CD4-positive, CD25-positive, alpha-beta regulatory T cell (primary cell): Measurements from ENCODE around the gene RAP2A. TPM values are rescaled to one million over a fixed set of nuclear protein-coding genes. Genes with fewer than 3 reads are reported as not detected.

Experiments
- ATAC-seq, 2 donors: fragments of 150-1000 bp; cut with Tn5 transposase; one replicate each; pipeline ENCODE4 v1.10.0; 2021; ENCODE audit warnings: low read depth in 2 of 2, moderate number of reproducible peaks in 2 of 2, moderate library complexity in 1 of 2
- DNase-seq, 3 donors: peaks; one replicate each; pipeline versions ENCODE4 v3.0.0 to v3.0.0-alpha.2; 2012 to 2022; ENCODE audit warnings: mixed read lengths in 1 of 3
- H3K27ac ChIP-seq: one replicate; pipeline ENCODE4 v1.7.0; 2013; ENCODE audit warnings: mild to moderate bottlenecking, low read length; ENCODE audit not compliant: insufficient read depth, poor library complexity, severe bottlenecking
- H3K27me3 ChIP-seq: one replicate; pipeline ENCODE4 v1.7.0; 2013; ENCODE audit warnings: low read length; ENCODE audit not compliant: control insufficient read depth, insufficient read depth
- H3K36me3 ChIP-seq: one replicate; pipeline ENCODE4 v1.7.0; 2013; ENCODE audit warnings: mild to moderate bottlenecking, low read length, moderate library complexity; ENCODE audit not compliant: control insufficient read depth, insufficient read depth
- H3K4me1 ChIP-seq: 2 replicates; pipeline ENCODE4 v1.7.0; 2013; ENCODE audit warnings: mild to moderate bottlenecking, low read length; ENCODE audit not compliant: insufficient read depth, control insufficient read depth, poor library complexity, severe bottlenecking
- H3K4me3 ChIP-seq: one replicate; pipeline ENCODE4 v1.7.0; 2013; ENCODE audit warnings: low read depth, mild to moderate bottlenecking, low read length, moderate library complexity
- H3K9me3 ChIP-seq, 2 experiments: 1 replicate in 1 of 2; 2 replicates in 1 of 2; pipeline ENCODE4 v1.7.0; 2013; ENCODE audit warnings: low read length in 2 of 2, mild to moderate bottlenecking in 1 of 2, moderate library complexity in 1 of 2; ENCODE audit not compliant: control insufficient read depth in 2 of 2
- H3K27ac Mint-ChIP-seq, 3 donors: one replicate each; pipeline ENCODE4 v1.8.0; 2020 to 2022; ENCODE audit warnings: mild to moderate bottlenecking in 3 of 3, mixed read lengths in 3 of 3, moderate library complexity in 2 of 3
- H3K27me3 Mint-ChIP-seq: one replicate; pipeline ENCODE4 v1.8.0; 2022; ENCODE audit warnings: mild to moderate bottlenecking, mixed read lengths
- H3K36me3 Mint-ChIP-seq: one replicate; pipeline ENCODE4 v1.8.0; 2020; ENCODE audit warnings: mixed read lengths
- H3K4me1 Mint-ChIP-seq, 4 donors: one replicate each; pipeline ENCODE4 v1.8.0; 2020 to 2022; ENCODE audit warnings: mixed read lengths in 4 of 4, mild to moderate bottlenecking in 1 of 4
- H3K4me3 Mint-ChIP-seq, 4 donors: one replicate each; pipeline ENCODE4 v1.8.0; 2020 to 2022; ENCODE audit warnings: mild to moderate bottlenecking in 4 of 4, mixed read lengths in 4 of 4, moderate library complexity in 3 of 4
- H3K9me3 Mint-ChIP-seq, 7 donors: one replicate each; pipeline ENCODE4 v1.8.0; 2020 to 2022; ENCODE audit warnings: mixed read lengths in 7 of 7, mild to moderate bottlenecking in 3 of 7, moderate library complexity in 2 of 7
- polyA plus RNA-seq, 4 donors: library from polyadenylated mRNA; unstranded; fragments of 300-500 nt; fragmentation: Illumina TruSeq; gene quantifications; one replicate each; pipeline ENCODE4 v1.2.3, GENCODE V29; 2021
- total RNA-seq: library from RNA; stranded (reverse); gene quantifications from one replicate; pipeline ENCODE4 v1.2.3, GENCODE V29; 2022

Gene RAP2A
- total RNA-seq: 24.0 TPM
- polyA plus RNA-seq: 1 to 10 TPM; 2.6 to 7.3 (median 3.9) TPM

DNA sequence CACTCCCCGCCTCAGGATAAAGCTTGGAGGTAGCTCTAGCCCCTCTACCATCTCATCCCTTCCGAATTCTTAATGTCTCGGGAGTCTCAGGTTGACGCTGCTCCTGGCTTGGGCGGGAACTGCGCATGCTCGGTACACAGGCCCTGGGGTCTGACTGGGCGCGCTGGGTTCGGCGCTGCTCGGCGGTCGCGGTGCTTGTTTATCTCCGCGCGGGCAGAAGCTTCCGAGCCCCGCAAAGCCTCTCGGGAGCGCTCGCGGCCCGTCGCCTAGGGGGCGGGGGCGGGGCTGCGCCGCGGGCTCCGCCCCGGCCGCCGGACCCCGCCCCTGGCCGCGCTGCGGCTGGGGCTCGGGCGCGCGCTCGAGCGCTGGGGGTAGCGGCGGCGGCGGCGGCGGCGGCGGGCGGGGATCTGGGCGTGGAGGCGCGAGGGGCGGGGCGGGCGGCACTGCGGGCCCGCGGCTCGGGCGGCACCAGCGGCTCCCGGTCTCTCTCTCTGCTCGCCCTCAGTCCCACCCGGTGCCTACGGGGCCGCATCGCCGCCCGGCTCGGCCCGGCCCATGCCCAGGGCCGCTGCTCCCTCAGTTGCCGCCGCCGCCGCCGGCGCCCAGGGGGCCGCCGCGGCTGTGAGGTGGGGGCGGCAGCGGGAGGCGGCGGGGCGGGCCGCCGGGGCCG lies at the start of gene RAP2A:
Gene RAP2A, plus strand, starts transcription at position 443 of the 670 bp plus-strand sequence. CDS start 302 bp downstream, outside the sequence.
- H3K9me3 Mint-ChIP-seq: peaks cover 0 to 1% (median 0%) of the 10 kb centered on the region in 7 donors
- peaks cover 11% of the 10 kb centered on the region for H3K27me3 Mint-ChIP-seq

DNA sequence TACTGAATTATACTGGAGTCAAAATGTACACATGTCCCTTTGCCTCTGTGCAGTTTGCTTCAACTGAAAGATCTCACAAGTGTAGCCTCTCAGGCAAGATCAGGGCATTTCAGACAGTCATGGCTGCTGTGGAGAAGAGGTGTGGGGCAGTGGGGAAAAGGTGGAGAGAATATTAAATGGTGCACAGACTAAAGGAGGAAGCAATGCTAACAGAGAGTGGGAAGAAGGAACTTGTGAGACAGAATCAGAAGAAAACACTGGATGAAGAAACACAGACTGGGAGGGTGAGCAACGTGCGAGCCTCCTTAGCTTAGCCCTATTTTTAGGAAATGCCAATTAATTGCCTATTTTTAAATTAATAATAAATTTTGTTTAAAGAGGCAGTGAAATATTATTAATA lies 49.6 kb upstream of the RAP2A start:
- Mint-ChIP-seq H3K4me1 (peaks cover 10 to 17% (median 15%) of the 10 kb centered on the region in 4 donors), H3K27me3 (no peaks in the 10 kb centered on the region), H3K4me3 (no peak overlapping the region), H3K9me3 (no peaks in the 10 kb centered on the region), H3K27ac (no peak overlapping the region), H3K36me3 (peaks cover 41% of the 10 kb centered on the region)
- Histone ChIP-seq H3K4me3 (no peak overlapping the region), H3K4me1 (no peaks in the 10 kb centered on the region), H3K36me3 (peaks cover 16% of the 10 kb centered on the region), H3K27ac (no peak overlapping the region), H3K9me3 (no peaks in the 10 kb centered on the region), H3K27me3 (no peaks in the 10 kb centered on the region)
- DNase-seq (no peak), ATAC-seq (no peak)

More for the DNA sequence above, at the start of gene RAP2A:
- Mint-ChIP-seq H3K4me3 (peak within 1 kb of the TSS; percentile 91 to 99 (median 99)), H3K4me1 (peaks cover 10 to 33% (median 26%) of the 10 kb centered on the region in 4 donors), H3K27ac (peak within 1 kb of the TSS; percentile 99 to 100 (median 99)), H3K36me3 (no peaks in the 10 kb centered on the region)
- Histone ChIP-seq H3K4me3 (peak within 1 kb of the TSS; percentile 98), H3K9me3 (no peaks in the 10 kb centered on the region), H3K27ac (peak within 1 kb of the TSS; percentile 99), H3K27me3 (peaks cover 2% of the 10 kb centered on the region), H3K4me1 (peaks cover 33% of the 10 kb centered on the region), H3K36me3 (no peaks in the 10 kb centered on the region)
- ATAC-seq (peak; percentile 63), DNase-seq (peak; percentile 82 to 94 (median 91))

DNA sequence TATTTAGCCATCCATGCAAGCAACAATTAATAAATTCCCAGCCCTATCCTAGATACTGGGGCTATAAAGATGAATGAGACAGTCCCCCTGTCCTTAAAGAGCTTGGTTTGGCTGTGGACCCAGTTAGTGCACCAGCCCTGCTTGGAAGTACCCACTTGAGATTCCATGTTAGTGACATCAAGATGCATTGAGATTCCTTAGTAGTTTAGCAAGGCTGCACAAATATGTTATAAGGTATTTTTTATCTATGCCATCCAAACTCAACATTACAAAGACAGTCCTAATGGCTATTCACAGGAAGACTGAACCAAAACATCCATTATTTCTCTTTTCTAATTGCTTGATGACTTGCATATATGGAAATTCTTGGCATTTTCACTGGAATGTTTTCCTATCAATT lies 48.8 kb upstream of the RAP2A start:
- Histone ChIP-seq H3K27ac (no peak overlapping the region), H3K9me3 (no peaks in the 10 kb centered on the region), H3K36me3 (peaks cover 16% of the 10 kb centered on the region), H3K27me3 (no peaks in the 10 kb centered on the region), H3K4me1 (no peaks in the 10 kb centered on the region), H3K4me3 (no peak overlapping the region)
- H3K27me3 Mint-ChIP-seq: no peaks in the 10 kb centered on the region
- ATAC-seq (no peak), DNase-seq (no peak)
- H3K4me3 Mint-ChIP-seq: no peak overlapping the region
- no peaks in the 10 kb centered on the region for H3K9me3 Mint-ChIP-seq
- H3K4me1 Mint-ChIP-seq: peaks cover 10 to 17% (median 15%) of the 10 kb centered on the region in 4 donors
- H3K27ac Mint-ChIP-seq: no peak overlapping the region
- peaks cover 41% of the 10 kb centered on the region for H3K36me3 Mint-ChIP-seq

DNA sequence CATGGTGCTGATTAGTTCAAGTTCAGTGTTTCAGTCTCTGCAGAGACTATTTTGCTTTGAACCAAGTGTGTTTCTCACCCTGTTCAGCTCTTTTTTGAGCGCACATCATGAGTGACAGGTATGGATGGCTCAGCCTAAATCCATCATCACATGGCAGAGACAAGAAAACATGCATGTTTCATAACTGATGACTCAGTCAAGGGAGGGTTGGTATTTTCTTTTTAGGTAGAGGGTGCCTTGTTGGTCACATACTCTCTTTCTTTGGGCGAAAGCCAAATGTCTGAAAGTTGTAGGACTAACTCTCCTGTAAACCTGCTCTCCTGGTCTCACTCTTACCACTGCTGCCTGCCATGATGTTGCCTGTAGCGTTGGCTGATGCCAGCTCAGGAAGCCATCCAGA lies 48.1 kb upstream of the RAP2A start:
- Mint-ChIP-seq H3K27ac (no peak overlapping the region), H3K36me3 (peaks cover 36% of the 10 kb centered on the region), H3K27me3 (no peaks in the 10 kb centered on the region), H3K4me1 (peaks cover 10 to 17% (median 15%) of the 10 kb centered on the region in 4 donors), H3K4me3 (no peak overlapping the region), H3K9me3 (no peaks in the 10 kb centered on the region)
- no peaks in the 10 kb centered on the region for H3K27me3 ChIP-seq
- DNase-seq: no peak
- no peak for ATAC-seq
- H3K9me3 ChIP-seq: no peaks in the 10 kb centered on the region
- H3K4me1 ChIP-seq: no peaks in the 10 kb centered on the region
- peaks cover 13% of the 10 kb centered on the region for H3K36me3 ChIP-seq
- no peak overlapping the region for H3K4me3 ChIP-seq
- H3K27ac ChIP-seq: no peak overlapping the region

DNA sequence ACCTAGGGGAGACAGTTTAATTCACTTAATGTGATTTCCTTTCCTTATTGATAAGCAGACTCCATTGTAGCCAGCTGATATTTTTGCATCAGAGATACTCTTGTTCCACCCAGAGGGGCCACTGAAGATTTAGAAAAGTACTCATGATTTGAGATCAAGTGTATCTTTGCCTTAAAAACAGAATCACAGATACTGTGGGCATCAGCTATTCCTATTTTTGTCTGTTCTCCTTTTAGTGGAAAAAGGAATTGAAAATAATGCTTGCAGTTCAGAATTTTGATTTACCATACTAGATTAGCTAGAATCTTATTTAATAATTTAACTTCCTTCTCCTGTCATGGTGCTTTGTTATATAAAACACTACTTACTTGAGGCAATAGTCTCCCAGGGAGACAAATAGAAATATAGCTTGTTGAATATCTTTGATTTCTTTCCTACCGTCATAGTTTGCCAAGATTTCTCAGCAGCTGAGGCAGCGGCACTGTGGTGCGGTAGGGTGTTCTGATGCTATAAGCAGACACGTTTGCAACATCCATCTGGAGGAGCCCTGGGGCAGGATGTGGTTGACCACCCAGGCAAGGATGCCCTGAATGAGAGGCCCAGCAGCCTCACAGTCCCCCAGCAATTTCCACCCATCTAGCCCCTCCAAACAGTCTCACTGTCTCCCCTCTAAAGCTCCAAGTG lies 47.0 kb upstream of the RAP2A start:
- Histone ChIP-seq H3K36me3 (peaks cover 18% of the 10 kb centered on the region), H3K4me1 (no peaks in the 10 kb centered on the region), H3K9me3 (no peaks in the 10 kb centered on the region), H3K4me3 (no peak overlapping the region), H3K27ac (no peak overlapping the region), H3K27me3 (no peaks in the 10 kb centered on the region)
- Mint-ChIP-seq H3K4me3 (no peak overlapping the region), H3K4me1 (peaks cover 10 to 17% (median 15%) of the 10 kb centered on the region in 4 donors), H3K9me3 (no peaks in the 10 kb centered on the region), H3K27me3 (no peaks in the 10 kb centered on the region), H3K27ac (peak overlapping the region in 1 of 3 donors; percentile 74), H3K36me3 (peaks cover 40% of the 10 kb centered on the region)
- peak in 1 of 3 donors; percentile 14 for DNase-seq
- no peak for ATAC-seq

DNA sequence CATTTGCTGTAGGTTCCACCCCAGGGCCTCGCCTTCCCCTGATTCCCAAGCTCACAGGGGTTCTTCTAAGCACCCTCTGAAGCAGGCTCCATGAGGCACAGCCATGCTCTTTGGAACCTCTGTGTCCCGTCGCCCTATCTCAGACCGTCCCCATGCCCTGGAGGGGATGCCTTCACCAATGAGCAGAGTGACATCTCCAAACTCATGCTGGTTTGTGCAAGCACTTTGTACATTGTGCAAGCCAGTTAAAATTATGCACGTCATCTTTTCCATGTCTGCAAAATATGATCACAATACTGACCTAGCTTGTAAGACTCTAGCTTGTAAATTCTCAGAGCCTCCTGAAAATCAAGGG lies 46.5 kb upstream of the RAP2A start:
- ATAC-seq: no peak

DNA sequence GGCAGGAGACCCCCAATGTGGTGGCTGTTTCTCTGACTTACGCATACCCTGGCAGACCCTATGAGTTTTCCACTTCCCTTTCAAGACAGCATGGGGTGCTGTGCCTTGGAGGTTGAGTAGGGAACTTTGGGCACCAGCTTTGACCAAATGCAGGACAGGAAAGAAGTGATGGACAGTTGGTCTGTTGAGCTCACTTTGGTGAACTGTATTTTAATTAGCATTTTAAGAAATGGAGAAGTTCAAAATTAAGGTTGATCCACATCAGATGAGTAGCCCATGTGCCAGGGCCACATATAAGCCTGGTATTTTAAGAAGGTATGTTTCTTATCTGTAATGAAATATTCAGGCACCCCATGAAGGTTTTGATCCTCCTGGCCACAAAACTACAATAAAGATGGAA lies 46.1 kb upstream of the RAP2A start:
- Mint-ChIP-seq H3K4me1 (peaks cover 10 to 17% (median 15%) of the 10 kb centered on the region in 4 donors), H3K27me3 (no peaks in the 10 kb centered on the region)

More for the DNA sequence above, 46.5 kb upstream of the RAP2A start:
- Mint-ChIP-seq H3K4me1 (peaks cover 10 to 17% (median 15%) of the 10 kb centered on the region in 4 donors), H3K27ac (peak overlapping the region in 1 of 3 donors; percentile 74), H3K4me3 (no peak overlapping the region), H3K9me3 (no peaks in the 10 kb centered on the region), H3K27me3 (no peaks in the 10 kb centered on the region), H3K36me3 (peaks cover 40% of the 10 kb centered on the region)
- Histone ChIP-seq H3K27me3 (no peaks in the 10 kb centered on the region), H3K27ac (no peak overlapping the region), H3K4me3 (no peak overlapping the region), H3K9me3 (no peaks in the 10 kb centered on the region), H3K36me3 (peaks cover 14% of the 10 kb centered on the region), H3K4me1 (no peaks in the 10 kb centered on the region)
- DNase-seq: no peak

More for the DNA sequence above, 46.1 kb upstream of the RAP2A start:
- Histone ChIP-seq H3K27me3 (no peaks in the 10 kb centered on the region), H3K9me3 (no peaks in the 10 kb centered on the region), H3K4me1 (no peaks in the 10 kb centered on the region), H3K36me3 (peaks cover 14% of the 10 kb centered on the region), H3K27ac (no peak overlapping the region), H3K4me3 (no peak overlapping the region)
- Mint-ChIP-seq H3K27ac (peak overlapping the region in 1 of 3 donors; percentile 74), H3K9me3 (no peaks in the 10 kb centered on the region), H3K4me3 (no peak overlapping the region), H3K36me3 (peaks cover 36% of the 10 kb centered on the region)
- DNase-seq: no peak
- ATAC-seq: no peak
